Measurements from ENCODE around the gene RAB19.
"Not testable (repeated sequence)": the region's sequence is repeated elsewhere in the genome, so short reads cannot be mapped to it uniquely, and the experiment has no call there.

The RAB19 gene

DNA sequence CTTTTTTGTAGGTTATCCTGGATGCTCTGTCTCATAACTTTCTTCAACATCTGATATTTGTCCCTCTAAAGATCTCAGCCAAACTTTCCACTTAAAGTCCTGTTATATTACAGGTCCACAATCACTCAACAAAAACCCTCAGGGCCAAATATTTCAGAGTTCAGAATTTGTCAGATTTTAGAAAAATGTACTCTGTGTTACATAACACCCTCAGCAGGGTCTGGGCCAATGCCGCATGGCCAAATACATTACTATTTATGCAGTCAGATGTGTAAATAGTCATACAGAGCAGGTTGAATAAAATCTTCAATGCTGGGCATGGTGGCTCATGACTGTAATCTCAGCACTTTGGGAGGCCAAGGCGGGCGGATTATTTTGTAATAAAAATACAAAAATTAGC lies 11.5 kb downstream of the RAB19 start:
- no peak for TF ChIP-seq L3MBTL2 (conservative IDR thresholded peaks at IDR 0.05)
- TF ChIP-seq SUZ12 (IDR thresholded peaks at IDR 0.05): no peak
- TF ChIP-seq BHLHE40 (IDR thresholded peaks at IDR 0.05; ENCODE audit: borderline replicate concordance): no peak
- TF ChIP-seq, protein P1, sequence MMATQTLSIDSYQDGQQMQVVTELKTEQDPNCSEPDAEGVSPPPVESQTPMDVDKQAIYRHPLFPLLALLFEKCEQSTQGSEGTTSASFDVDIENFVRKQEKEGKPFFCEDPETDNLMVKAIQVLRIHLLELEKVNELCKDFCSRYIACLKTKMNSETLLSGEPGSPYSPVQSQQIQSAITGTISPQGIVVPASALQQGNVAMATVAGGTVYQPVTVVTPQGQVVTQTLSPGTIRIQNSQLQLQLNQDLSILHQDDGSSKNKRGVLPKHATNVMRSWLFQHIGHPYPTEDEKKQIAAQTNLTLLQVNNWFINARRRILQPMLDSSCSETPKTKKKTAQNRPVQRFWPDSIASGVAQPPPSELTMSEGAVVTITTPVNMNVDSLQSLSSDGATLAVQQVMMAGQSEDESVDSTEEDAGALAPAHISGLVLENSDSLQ (IDR thresholded peaks at IDR 0.05): no peak
- no peak for TF ChIP-seq CTBP1 (IDR thresholded peaks at IDR 0.05; ENCODE audit: borderline replicate concordance)
- no peak for TF ChIP-seq ZNF384 (IDR thresholded peaks at IDR 0.05)
- no peak for TF ChIP-seq SP1 (IDR thresholded peaks at IDR 0.05)
- no peak for TF ChIP-seq LEF1 (IDR thresholded peaks at IDR 0.05; ENCODE audit: borderline replicate concordance)
- no peak for TF ChIP-seq ELF4 (IDR thresholded peaks at IDR 0.05)
- TF ChIP-seq FOXM1 (IDR thresholded peaks at IDR 0.05; ENCODE audit: borderline replicate concordance): no peak
- no peak for TF ChIP-seq TARDBP (IDR thresholded peaks at IDR 0.05)
- no peak for TF ChIP-seq HDGF (IDR thresholded peaks at IDR 0.05; ENCODE audit: borderline replicate concordance)
- TF ChIP-seq FOXA1 (IDR thresholded peaks at IDR 0.05): no peak
- no peak for TF ChIP-seq ARNT (IDR thresholded peaks at IDR 0.05)
- no peak for TF ChIP-seq FOXK2 (IDR thresholded peaks at IDR 0.05)
- no peak for TF ChIP-seq NFRKB (IDR thresholded peaks at IDR 0.05)
- CTCF ChIA-PET: interaction anchor here (0.6 kb wide), 1 partner anchor 12 kb away, joined by 3 read pairs; no protein-coding TSS in a partner anchor
- DNase-seq (ENCODE audit: extremely low spot score): no peak
- POLR2A ChIA-PET: no interaction called here

DNA sequence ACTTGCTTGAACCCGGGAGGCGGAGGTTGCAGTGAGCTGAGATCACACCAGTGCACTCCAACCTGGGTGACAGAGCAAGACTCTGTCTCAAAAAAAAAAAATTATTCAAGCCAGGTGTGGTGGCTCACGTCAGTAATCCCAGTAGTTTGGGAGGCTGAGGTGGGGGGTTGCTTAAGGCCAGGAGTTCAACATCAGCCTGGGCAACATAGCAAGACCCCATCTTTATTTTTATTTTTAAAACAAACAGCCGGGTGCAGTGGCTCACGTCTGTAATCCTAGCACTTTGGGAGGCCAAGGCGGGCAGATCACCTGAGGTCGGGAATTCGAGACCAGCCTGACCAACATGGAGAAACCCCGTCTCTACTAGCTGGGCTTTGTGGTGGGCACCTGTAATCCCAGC lies 12.0 kb downstream of the RAB19 start:
- POLR2A ChIA-PET; DNase-seq (ENCODE audit: extremely low spot score); CTCF ChIA-PET: not testable (repeated sequence)

- ChIA-PET CTCF (interaction anchor here (0.7 kb wide), 1 partner anchor 1903 kb away, joined by 3 read pairs; no protein-coding TSS in a partner anchor), POLR2A (no interaction called here)
- no peak for TF ChIP-seq L3MBTL2 (conservative IDR thresholded peaks at IDR 0.05)
- no peak for TF ChIP-seq LEF1 (IDR thresholded peaks at IDR 0.05; ENCODE audit: borderline replicate concordance)
- no peak for TF ChIP-seq ZNF384 (IDR thresholded peaks at IDR 0.05)
- DNase-seq (ENCODE audit: extremely low spot score): no peak
Measured at GRCh38 chr7:140416560-140416959, 12.7 kb downstream of the RAB19 start.

DNA sequence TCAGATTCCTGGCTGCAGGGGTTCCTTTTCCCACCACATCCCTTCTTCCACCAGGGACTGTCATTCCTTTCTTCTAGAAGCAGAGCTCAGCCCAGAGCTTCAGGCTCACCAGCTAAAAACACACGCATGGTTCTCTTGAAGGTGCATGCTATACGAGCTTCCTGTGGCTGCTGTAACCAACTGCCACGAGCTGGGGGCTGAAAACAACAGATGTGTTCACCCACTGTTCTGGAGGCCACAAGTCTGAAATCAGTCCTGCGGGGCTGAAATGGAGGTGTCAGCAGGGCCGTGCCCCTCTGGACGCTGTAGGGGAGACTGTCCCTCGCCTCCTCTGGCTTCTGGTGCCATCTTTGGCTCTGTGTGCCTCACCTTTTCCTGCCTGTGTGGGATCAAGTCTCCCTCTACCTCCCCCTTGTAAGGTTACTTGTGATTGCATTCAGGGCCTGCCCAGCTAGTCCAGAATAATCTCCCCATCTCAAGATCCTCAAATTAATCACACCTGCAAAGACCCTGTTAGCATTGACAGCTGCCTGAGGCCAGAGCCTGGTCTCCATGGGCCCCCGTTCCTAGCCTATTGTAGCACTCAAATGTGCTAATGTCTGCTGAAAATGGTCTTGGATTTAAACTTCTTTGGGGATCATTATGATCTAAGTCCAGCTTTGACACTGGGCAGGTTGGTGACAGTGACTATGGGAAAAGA lies 13.7 kb downstream of the RAB19 start:
- CTCF ChIA-PET: interaction anchor here (0.6 to 0.7 kb wide), 3 partner anchors 26 to 672 kb away, joined by 3 to 7 read pairs (median 4); no protein-coding TSS in a partner anchor
- DNase-seq (ENCODE audit: extremely low spot score): no peak
- TF ChIP-seq ZNF384 (IDR thresholded peaks at IDR 0.05): no peak
- no peak for TF ChIP-seq ARNT (IDR thresholded peaks at IDR 0.05)
- TF ChIP-seq BHLHE40 (IDR thresholded peaks at IDR 0.05; ENCODE audit: borderline replicate concordance): no peak
- TF ChIP-seq FOXM1 (IDR thresholded peaks at IDR 0.05; ENCODE audit: borderline replicate concordance): no peak
- no peak for TF ChIP-seq LEF1 (IDR thresholded peaks at IDR 0.05; ENCODE audit: borderline replicate concordance)
- TF ChIP-seq FOXK2 (IDR thresholded peaks at IDR 0.05): no peak
- no peak for TF ChIP-seq NFRKB (IDR thresholded peaks at IDR 0.05)
- TF ChIP-seq HDGF (IDR thresholded peaks at IDR 0.05; ENCODE audit: borderline replicate concordance): no peak
- no peak for TF ChIP-seq ELF4 (IDR thresholded peaks at IDR 0.05)
- TF ChIP-seq SP1 (IDR thresholded peaks at IDR 0.05): no peak
- TF ChIP-seq TARDBP (IDR thresholded peaks at IDR 0.05): no peak
- no peak for TF ChIP-seq CTBP1 (IDR thresholded peaks at IDR 0.05; ENCODE audit: borderline replicate concordance)
- no peak for TF ChIP-seq SUZ12 (IDR thresholded peaks at IDR 0.05)
- TF ChIP-seq L3MBTL2 (conservative IDR thresholded peaks at IDR 0.05): no peak
- TF ChIP-seq, protein P1 (IDR thresholded peaks at IDR 0.05): no peak
- POLR2A ChIA-PET: no interaction called here

DNA sequence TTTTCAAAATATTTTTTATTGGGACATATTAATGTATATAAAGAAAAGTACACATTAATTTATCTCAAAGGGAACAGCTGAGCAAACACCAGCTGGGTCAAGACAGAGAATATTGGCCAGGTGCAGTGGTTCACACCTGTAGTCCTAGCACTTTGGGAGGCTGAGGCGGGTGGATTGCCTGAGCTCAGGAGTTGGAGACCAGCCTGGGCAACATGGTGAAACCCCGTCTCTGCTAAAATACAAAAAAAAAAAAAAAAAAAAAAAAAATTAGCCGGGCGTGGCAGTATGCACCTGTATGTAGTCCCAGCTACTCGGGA lies 14.3 kb downstream of the RAB19 start:
- DNase-seq (ENCODE audit: extremely low spot score): not testable (repeated sequence)
- ChIA-PET CTCF (interaction anchor here (0.7 to 1.8 kb wide), 2 partner anchors 26 to 772 kb away, joined by 3 to 6 read pairs; no protein-coding TSS in a partner anchor), POLR2A (interaction anchor here (1.0 kb wide), 1 partner anchor 22 kb away, joined by 3 read pairs; no protein-coding TSS in a partner anchor)

DNA sequence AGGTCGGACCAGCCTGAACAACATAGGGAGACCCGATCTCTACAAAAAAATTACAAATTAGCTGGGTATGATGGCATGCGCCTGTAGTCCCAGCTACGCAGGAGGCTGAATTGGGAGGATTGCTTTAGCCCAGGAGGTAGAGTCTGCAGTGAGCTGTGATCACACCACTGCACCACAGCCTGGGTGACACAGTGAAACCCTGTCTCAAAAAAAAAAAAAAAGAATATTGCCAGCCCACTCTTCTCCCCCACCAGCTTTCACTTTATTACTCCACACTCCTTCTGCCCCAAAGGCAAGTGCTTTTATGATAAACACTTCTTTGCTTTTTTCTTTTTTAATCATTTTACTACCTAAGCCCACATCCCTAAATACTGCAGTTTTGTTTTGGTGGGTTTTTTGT lies 14.8 kb downstream of the RAB19 start:
- TF ChIP-seq LEF1 (IDR thresholded peaks at IDR 0.05; ENCODE audit: borderline replicate concordance) (no peak), NFRKB (IDR thresholded peaks at IDR 0.05) (no peak), SUZ12 (IDR thresholded peaks at IDR 0.05) (no peak), FOXK2 (IDR thresholded peaks at IDR 0.05) (no peak), ZNF384 (IDR thresholded peaks at IDR 0.05) (no peak), FOXA1 (IDR thresholded peaks at IDR 0.05) (no peak), TARDBP (IDR thresholded peaks at IDR 0.05) (no peak), L3MBTL2 (conservative IDR thresholded peaks at IDR 0.05) (no peak), ARNT (IDR thresholded peaks at IDR 0.05) (no peak)
- CTCF ChIA-PET: interaction anchor here (0.7 to 1.8 kb wide), 2 partner anchors 25 to 773 kb away, joined by 3 to 6 read pairs; no protein-coding TSS in a partner anchor
- no peak for DNase-seq (ENCODE audit: extremely low spot score)
- POLR2A ChIA-PET: interaction anchor here (1.0 kb wide), 1 partner anchor 22 kb away, joined by 3 read pairs; no protein-coding TSS in a partner anchor

GRCh38 chr7:140421521-140421920 lies 17.7 kb downstream of the RAB19 start:
- DNase-seq (ENCODE audit: extremely low spot score): no peak
- POLR2A ChIA-PET: no interaction called here
- CTCF ChIA-PET: no interaction called here
- TF ChIP-seq, protein P1 (IDR thresholded peaks at IDR 0.05): no peak
- TF ChIP-seq ZNF384 (IDR thresholded peaks at IDR 0.05) (no peak), FOXM1 (IDR thresholded peaks at IDR 0.05; ENCODE audit: borderline replicate concordance) (no peak), NFRKB (IDR thresholded peaks at IDR 0.05) (no peak), HDGF (IDR thresholded peaks at IDR 0.05; ENCODE audit: borderline replicate concordance) (no peak), CTBP1 (IDR thresholded peaks at IDR 0.05; ENCODE audit: borderline replicate concordance) (no peak), TARDBP (IDR thresholded peaks at IDR 0.05) (no peak), ARNT (IDR thresholded peaks at IDR 0.05) (no peak), L3MBTL2 (conservative IDR thresholded peaks at IDR 0.05) (no peak), SP1 (IDR thresholded peaks at IDR 0.05) (no peak), LEF1 (IDR thresholded peaks at IDR 0.05; ENCODE audit: borderline replicate concordance) (no peak), ELF4 (IDR thresholded peaks at IDR 0.05) (no peak), BHLHE40 (IDR thresholded peaks at IDR 0.05; ENCODE audit: borderline replicate concordance) (no peak), FOXA1 (IDR thresholded peaks at IDR 0.05) (no peak), FOXK2 (IDR thresholded peaks at IDR 0.05) (no peak), SUZ12 (IDR thresholded peaks at IDR 0.05) (no peak)

Measured in HEK293T (cell line).